SJSA1 (cell line): ENCODE results near the gene PCDHGA1. TPM values are rescaled to one million over a fixed set of nuclear protein-coding genes. Genes with fewer than 3 reads are reported as not detected.
A peak's percentile ranks its signal among the peaks of the same experiment; 100 is the strongest.
"Not testable (repeated sequence)": the region's sequence is repeated elsewhere in the genome, so short reads cannot be mapped to it uniquely, and the experiment has no call there.

Experiments
- DNase-seq, 2 experiments: peaks; one replicate each; pipeline ENCODE4 v3.0.0-alpha.2; 2015 to 2020; ENCODE audit warnings: low spot score in 2 of 2, low read depth in 1 of 2
- H3K27ac ChIP-seq: fragments of 250-450 bp; sonication (Bioruptor Pico); 2 replicates; pipeline ENCODE4 v1.5.1; 2020; ENCODE audit warnings: mild to moderate bottlenecking, moderate library complexity
- H3K27me3 ChIP-seq: fragments of 250-450 bp; sonication (Bioruptor Pico); replicated peaks from 2 replicates; pipeline ENCODE4 v1.5.1; 2020; ENCODE audit warnings: mild to moderate bottlenecking, moderate library complexity
- H3K36me3 ChIP-seq: fragments of 250-450 bp; sonication (Bioruptor Pico); 2 replicates; pipeline ENCODE4 v1.5.1; 2020; ENCODE audit warnings: mild to moderate bottlenecking
- H3K4me1 ChIP-seq: fragments of 250-450 bp; sonication (Bioruptor Pico); replicated peaks from 2 replicates; pipeline ENCODE4 v1.6.1; 2021; ENCODE audit warnings: mild to moderate bottlenecking
- H3K4me3 ChIP-seq: fragments of 250-450 bp; sonication (Bioruptor Pico); 2 replicates; pipeline ENCODE4 v1.5.1; 2020; ENCODE audit warnings: mild to moderate bottlenecking
- H3K9me3 ChIP-seq: fragments of 250-450 bp; sonication (Bioruptor Pico); replicated peaks from 2 replicates; pipeline ENCODE4 v1.5.1; 2020; ENCODE audit warnings: mild to moderate bottlenecking
- total RNA-seq: library from RNA; depleted of rRNA; stranded (reverse); fragments of >200 nt; shearing (Covaris generic); gene quantifications from 2 replicates; pipeline ENCODE4 v1.2.3, GENCODE V29; 2014

Gene PCDHGA1
- total RNA-seq, 1 experiment from 2014 or later: 2.2 TPM

GRCh38 chr5:141402553-141403243 lies 72.4 kb downstream of the PCDHGA1 start, which contains the start of gene PCDHGA9:
TSS of gene PCDHGA9 (plus strand) at chr5:141402778. CDS start at chr5:141402953, 175 bp downstream.
- DNase-seq: no peak
- no peaks in the 10 kb centered on the region for H3K27me3 ChIP-seq
- H3K4me3 ChIP-seq: no peak within 1 kb of the TSS
- H3K4me1 ChIP-seq: no peaks in the 10 kb centered on the region
- H3K9me3 ChIP-seq: peaks cover 20% of the 10 kb centered on the region
- H3K36me3 ChIP-seq: no peaks in the 10 kb centered on the region
- H3K27ac ChIP-seq: no peak within 1 kb of the TSS

GRCh38 chr5:141403387-141403786 lies 73.1 kb downstream of the PCDHGA1 start:
- DNase-seq: no peak
- Histone ChIP-seq H3K4me1 (no peaks in the 10 kb centered on the region), H3K27me3 (no peaks in the 10 kb centered on the region), H3K9me3 (peaks cover 21% of the 10 kb centered on the region), H3K36me3 (no peaks in the 10 kb centered on the region), H3K4me3 (no peak overlapping the region), H3K27ac (no peak overlapping the region)

DNA sequence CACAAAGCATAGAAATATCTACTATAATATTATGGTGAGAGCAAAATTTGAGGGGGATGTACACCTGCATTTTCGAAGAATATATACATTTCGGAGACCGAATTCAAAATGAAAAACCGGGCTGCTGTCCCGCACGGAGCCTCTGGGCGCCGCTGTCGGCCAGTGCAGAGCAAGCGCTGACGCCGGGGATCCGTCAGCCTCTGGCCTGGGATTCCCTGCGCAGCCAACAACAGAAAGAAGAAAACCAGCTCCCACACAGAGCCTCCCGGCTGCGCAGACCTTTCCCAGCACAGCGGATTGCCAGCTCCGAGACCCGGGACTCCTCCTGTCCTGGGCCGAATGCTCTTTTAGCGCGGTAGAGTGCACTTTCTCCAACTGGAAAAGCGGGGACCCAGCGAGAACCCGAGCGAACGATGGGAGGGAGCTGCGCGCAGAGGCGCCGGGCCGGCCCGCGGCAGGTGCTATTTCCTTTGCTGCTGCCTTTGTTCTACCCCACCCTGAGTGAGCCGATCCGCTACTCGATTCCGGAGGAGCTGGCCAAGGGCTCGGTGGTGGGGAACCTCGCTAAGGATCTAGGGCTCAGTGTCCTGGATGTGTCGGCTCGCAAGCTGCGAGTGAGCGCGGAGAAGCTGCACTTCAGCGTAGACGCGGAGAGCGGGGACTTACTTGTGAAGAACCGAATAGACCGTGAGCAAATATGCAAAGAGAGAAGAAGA lies 77.6 kb downstream of the PCDHGA1 start, which contains the start of gene PCDHGB6:
Gene PCDHGB6, plus strand, starts transcription at position 232 of the 716 bp plus-strand sequence. Its CDS starts 182 bp downstream, at position 414.
- not testable (repeated sequence) for DNase-seq, H3K27me3 ChIP-seq, H3K27ac ChIP-seq, H3K4me1 ChIP-seq, H3K4me3 ChIP-seq, H3K36me3 ChIP-seq
- peaks cover 14% of the 10 kb centered on the region for H3K9me3 ChIP-seq

DNA sequence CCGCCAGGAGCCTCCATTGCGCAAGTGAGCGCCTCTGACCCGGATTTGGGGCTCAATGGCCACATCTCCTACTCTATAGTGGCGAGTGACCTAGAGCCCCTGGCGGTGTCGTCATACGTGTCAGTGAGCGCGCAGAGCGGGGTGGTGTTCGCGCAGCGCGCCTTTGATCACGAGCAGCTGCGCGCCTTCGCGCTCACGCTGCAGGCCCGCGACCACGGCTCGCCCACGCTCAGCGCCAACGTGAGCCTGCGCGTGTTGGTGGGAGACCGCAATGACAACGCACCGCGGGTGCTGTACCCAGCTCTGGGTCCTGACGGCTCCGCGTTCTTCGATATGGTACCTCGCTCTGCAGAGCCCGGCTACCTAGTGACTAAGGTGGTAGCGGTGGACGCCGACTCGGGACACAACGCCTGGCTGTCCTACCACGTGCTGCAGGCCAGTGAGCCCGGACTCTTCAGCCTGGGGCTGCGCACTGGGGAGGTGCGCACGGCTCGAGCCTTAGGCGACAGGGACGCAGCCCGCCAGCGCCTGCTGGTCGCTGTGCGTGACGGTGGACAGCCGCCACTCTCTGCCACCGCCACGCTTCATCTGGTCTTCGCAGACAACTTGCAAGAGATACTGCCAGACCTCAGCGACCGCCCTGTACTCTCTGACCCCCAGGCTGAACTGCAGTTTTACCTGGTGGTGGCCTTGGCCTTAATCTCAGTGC lies 79.4 kb downstream of the PCDHGA1 start:
- Histone ChIP-seq H3K27ac (no peak overlapping the region), H3K27me3 (no peaks in the 10 kb centered on the region), H3K4me1 (no peaks in the 10 kb centered on the region), H3K4me3 (no peak overlapping the region), H3K9me3 (peaks cover 17% of the 10 kb centered on the region), H3K36me3 (no peaks in the 10 kb centered on the region)
- DNase-seq: no peak

DNA sequence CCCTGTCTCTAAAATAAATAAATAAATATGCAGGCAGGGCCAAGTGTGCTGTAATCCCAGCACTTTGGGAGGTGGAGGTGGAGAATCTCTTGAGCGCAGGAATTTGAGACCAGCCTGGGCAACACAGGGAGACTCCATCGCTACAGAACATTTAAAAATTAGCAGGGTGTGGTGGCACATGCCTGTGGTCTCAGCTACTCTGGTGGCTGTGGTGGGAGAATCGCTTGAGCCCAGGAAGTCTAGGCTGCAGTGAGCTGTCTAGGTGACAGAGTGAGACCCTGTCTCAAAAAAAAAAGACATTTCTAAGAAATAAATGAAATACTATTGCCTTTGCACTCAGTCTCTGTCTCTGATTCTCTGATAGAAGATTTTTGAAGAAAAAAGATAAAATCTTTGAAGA lies 81.3 kb downstream of the PCDHGA1 start:
- Histone ChIP-seq H3K4me1 (no peaks in the 10 kb centered on the region), H3K27ac (no peak overlapping the region), H3K36me3 (no peaks in the 10 kb centered on the region), H3K4me3 (no peak overlapping the region), H3K27me3 (no peaks in the 10 kb centered on the region), H3K9me3 (peaks cover 17% of the 10 kb centered on the region)
- peak in 1 of 2 experiments; percentile 9 for DNase-seq

GRCh38 chr5:141412854-141413539 lies 82.7 kb downstream of the PCDHGA1 start, which contains the start of gene PCDHGA10:
TSS of gene PCDHGA10 (plus strand) at chr5:141412987. CDS start at chr5:141413176, 189 bp downstream.
- Histone ChIP-seq H3K4me1 (no peaks in the 10 kb centered on the region), H3K36me3 (no peaks in the 10 kb centered on the region), H3K4me3 (0 out of 2 replicates have a peak within 1 kb of the TSS, but pooled peaks have one; percentile 4), H3K27me3 (no peaks in the 10 kb centered on the region), H3K9me3 (peaks cover 14% of the 10 kb centered on the region), H3K27ac (no peak within 1 kb of the TSS)
- DNase-seq: peak in 1 of 2 experiments; percentile 37

GRCh38 chr5:141413540-141414069 lies 83.3 kb downstream of the PCDHGA1 start:
- DNase-seq: no peak
- Histone ChIP-seq H3K27ac (no peak overlapping the region), H3K27me3 (no peaks in the 10 kb centered on the region), H3K4me3 (no peak overlapping the region), H3K9me3 (peaks cover 20% of the 10 kb centered on the region), H3K4me1 (no peaks in the 10 kb centered on the region), H3K36me3 (no peaks in the 10 kb centered on the region)

DNA sequence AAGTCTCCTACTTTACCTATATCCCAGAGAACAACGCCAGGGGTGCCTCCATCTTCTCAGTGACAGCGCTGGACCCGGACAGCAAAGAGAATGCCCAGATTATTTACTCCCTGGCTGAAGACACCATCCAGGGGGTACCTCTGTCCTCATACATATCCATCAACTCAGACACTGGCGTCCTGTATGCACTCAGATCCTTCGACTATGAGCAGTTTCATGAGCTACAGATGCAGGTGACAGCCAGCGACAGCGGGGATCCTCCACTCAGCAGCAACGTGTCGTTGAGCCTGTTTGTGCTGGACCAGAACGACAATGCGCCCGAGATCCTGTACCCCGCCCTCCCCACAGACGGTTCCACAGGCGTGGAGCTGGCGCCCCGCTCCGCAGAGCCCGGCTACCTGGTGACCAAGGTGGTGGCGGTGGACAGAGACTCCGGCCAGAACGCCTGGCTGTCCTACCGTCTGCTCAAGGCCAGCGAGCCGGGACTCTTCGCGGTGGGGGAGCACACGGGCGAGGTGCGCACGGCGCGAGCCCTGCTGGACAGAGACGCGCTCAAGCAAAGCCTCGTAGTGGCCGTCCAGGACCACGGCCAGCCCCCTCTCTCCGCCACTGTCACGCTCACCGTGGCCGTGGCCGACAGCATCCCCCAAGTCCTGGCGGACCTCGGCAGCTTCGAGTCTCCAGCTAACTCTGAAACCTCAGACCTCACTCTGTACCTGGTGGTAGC lies 84.4 kb downstream of the PCDHGA1 start:
- H3K36me3 ChIP-seq: not testable (repeated sequence)

GRCh38 chr5:141415275-141415618 lies 84.9 kb downstream of the PCDHGA1 start:
- not testable (repeated sequence) for H3K4me3 ChIP-seq, H3K27ac ChIP-seq, DNase-seq

More for the DNA sequence above, 84.4 kb downstream of the PCDHGA1 start:
- H3K4me3 ChIP-seq, H3K27me3 ChIP-seq, H3K27ac ChIP-seq, H3K4me1 ChIP-seq, DNase-seq: not testable (repeated sequence)
- H3K9me3 ChIP-seq: peaks cover 30% of the 10 kb centered on the region

GRCh38 chr5:141417494-141418172 lies 87.3 kb downstream of the PCDHGA1 start, which contains the start of gene PCDHGB7:
TSS of gene PCDHGB7 (plus strand) at chr5:141417677. CDS start at chr5:141417860, 183 bp downstream.
- H3K4me3 ChIP-seq, H3K36me3 ChIP-seq, H3K27me3 ChIP-seq, H3K27ac ChIP-seq, H3K4me1 ChIP-seq: not testable (repeated sequence)
- DNase-seq: peak; percentile 55 to 73
- peaks cover 41% of the 10 kb centered on the region for H3K9me3 ChIP-seq

More at GRCh38 chr5:141415275-141415618, 84.9 kb downstream of the PCDHGA1 start:
- H3K27me3 ChIP-seq, H3K4me1 ChIP-seq, H3K36me3 ChIP-seq: not testable (repeated sequence)
- peaks cover 30% of the 10 kb centered on the region for H3K9me3 ChIP-seq

GRCh38 chr5:141419074-141419880 lies 89.0 kb downstream of the PCDHGA1 start:
- no peak for DNase-seq
- no peaks in the 10 kb centered on the region; the same call in 1 of the 2 replicates for H3K36me3 ChIP-seq
- no peak overlapping the region for H3K27ac ChIP-seq
- no peaks in the 10 kb centered on the region for H3K27me3 ChIP-seq
- H3K9me3 ChIP-seq: peaks cover 40% of the 10 kb centered on the region
- H3K4me1 ChIP-seq: no peaks in the 10 kb centered on the region
- H3K4me3 ChIP-seq: no peak overlapping the region
